ENCODE measurements around the gene MEX3D.

MEX3D gene

GRCh38 chr19:1568320-1569019 lies at the start of gene MEX3D:
MEX3D (minus strand) TSS chr19:1568325; CDS start chr19:1568058, 267 bp downstream.
- DNase-seq (ENCODE audit: extremely low spot score, insufficient read length, low read depth) (peak; percentile 99), FAIRE-seq (peak; percentile 26)

- DNase-seq (ENCODE audit: extremely low spot score, insufficient read length, low read depth) (no peak), FAIRE-seq (no peak)
Observed at GRCh38 chr19:1616875-1617274, 48.8 kb upstream of the MEX3D start.

GRCh38 chr19:1616396-1616795 lies 48.3 kb upstream of the MEX3D start:
- FAIRE-seq (no peak), DNase-seq (ENCODE audit: extremely low spot score, insufficient read length, low read depth) (no peak)

GRCh38 chr19:1615156-1615765 lies 47.1 kb upstream of the MEX3D start:
- DNase-seq (ENCODE audit: extremely low spot score, insufficient read length, low read depth) (no peak), FAIRE-seq (no peak)

- FAIRE-seq = no peak
- no peak for DNase-seq (ENCODE audit: extremely low spot score, insufficient read length, low read depth)
Observed at GRCh38 chr19:1613808-1614570, 45.9 kb upstream of the MEX3D start.

- no peak for FAIRE-seq
Observed at GRCh38 chr19:1613146-1613545, 45.0 kb upstream of the MEX3D start.

GRCh38 chr19:1612114-1613086 lies 44.3 kb upstream of the MEX3D start:
- FAIRE-seq = no peak
- DNase-seq (ENCODE audit: extremely low spot score, insufficient read length, low read depth) = no peak

More at GRCh38 chr19:1613146-1613545, 45.0 kb upstream of the MEX3D start:
- no peak for DNase-seq (ENCODE audit: extremely low spot score, insufficient read length, low read depth)

GRCh38 chr19:1611353-1611752 lies 43.2 kb upstream of the MEX3D start:
- FAIRE-seq (no peak), DNase-seq (ENCODE audit: extremely low spot score, insufficient read length, low read depth) (no peak)

GRCh38 chr19:1610579-1610978 lies 42.5 kb upstream of the MEX3D start:
- DNase-seq (ENCODE audit: extremely low spot score, insufficient read length, low read depth) = no peak
- FAIRE-seq = no peak

- DNase-seq (ENCODE audit: extremely low spot score, insufficient read length, low read depth) (no peak), FAIRE-seq (no peak)
Observed at GRCh38 chr19:1609680-1610474, 41.8 kb upstream of the MEX3D start.

- no peak for FAIRE-seq
Observed at GRCh38 chr19:1609103-1609396, 40.9 kb upstream of the MEX3D start.

GRCh38 chr19:1608359-1609102 lies 40.4 kb upstream of the MEX3D start:
- FAIRE-seq (no peak), DNase-seq (ENCODE audit: extremely low spot score, insufficient read length, low read depth) (no peak)

More at GRCh38 chr19:1609103-1609396, 40.9 kb upstream of the MEX3D start:
- DNase-seq (ENCODE audit: extremely low spot score, insufficient read length, low read depth) = no peak

GRCh38 chr19:1606138-1606651 lies 38.1 kb upstream of the MEX3D start:
- no peak for DNase-seq (ENCODE audit: extremely low spot score, insufficient read length, low read depth)
- no peak for FAIRE-seq

GRCh38 chr19:1605236-1606137 lies 37.4 kb upstream of the MEX3D start, which contains the start of gene UQCR11:
UQCR11 (minus strand) TSS chr19:1605462; CDS start chr19:1605409, 53 bp downstream.
- DNase-seq (ENCODE audit: extremely low spot score, insufficient read length, low read depth) (peak; percentile 95), FAIRE-seq (peak; percentile 95)

- DNase-seq (ENCODE audit: extremely low spot score, insufficient read length, low read depth) = no peak
- FAIRE-seq = no peak
Observed at GRCh38 chr19:1602091-1602707, 34.1 kb upstream of the MEX3D start.

GRCh38 chr19:1601613-1602064 lies 33.5 kb upstream of the MEX3D start:
- no peak for DNase-seq (ENCODE audit: extremely low spot score, insufficient read length, low read depth)
- FAIRE-seq = no peak

- FAIRE-seq = no peak
Observed at GRCh38 chr19:1599460-1599846, 31.3 kb upstream of the MEX3D start.

More at GRCh38 chr19:1599460-1599846, 31.3 kb upstream of the MEX3D start:
- no peak for DNase-seq (ENCODE audit: extremely low spot score, insufficient read length, low read depth)

Measured in GM18507 (cell line).